ENCODE measurements around the gene AHDC1. TPM values are rescaled to one million over a fixed set of nuclear protein-coding genes. Genes with fewer than 3 reads are reported as not detected.

AHDC1 gene
- total and polyA plus RNA-seq, 2 of the 13 experiments (the other 11 are each of a cell fraction or from before 2014, with no cell fraction given): 1.0 to 2.7 TPM

GRCh38 chr1:27503844-27504587, 99.9 kb downstream of the AHDC1 start (continued):
- TF ChIP-seq HMGXB3 (CRISPR knock-in tag; IDR thresholded peaks at IDR 0.05; ENCODE audit: borderline replicate concordance) (0 out of 2 replicates have a peak, but pooled peaks have one; percentile 13), SALL1 (CRISPR knock-in tag; IDR thresholded peaks at IDR 0.05) (0 out of 2 replicates have a peak, but pooled peaks have one; percentile 46), TGIF2 (CRISPR knock-in tag; IDR thresholded peaks at IDR 0.05) (0 out of 2 replicates have a peak, but pooled peaks have one; percentile 9), BRD4 (CRISPR knock-in tag; IDR thresholded peaks at IDR 0.05) (peak; percentile 51; the same call in 1 of the 2 replicates), HNF4A (CRISPR knock-in tag; IDR thresholded peaks at IDR 0.05) (peak; percentile 54; the same call in 1 of the 2 replicates), NR2F1 (CRISPR knock-in tag; IDR thresholded peaks at IDR 0.05) (no peak), MTERF4 (CRISPR knock-in tag; IDR thresholded peaks at IDR 0.05) (0 out of 2 replicates have a peak, but pooled peaks have one; percentile 16), KMT2A (CRISPR knock-in tag; IDR thresholded peaks at IDR 0.05) (peak; percentile 25; the same call in 1 of the 2 replicates), YEATS4 (CRISPR knock-in tag; IDR thresholded peaks at IDR 0.05; ENCODE audit: borderline replicate concordance) (peak; percentile 24; the same call in 1 of the 2 replicates), ZSCAN29 (CRISPR knock-in tag; conservative IDR thresholded peaks at IDR 0.05) (peak; percentile 96), HMGXB4 (CRISPR knock-in tag; IDR thresholded peaks at IDR 0.05; ENCODE audit: borderline replicate concordance in 1 of 2, low read depth in 1 of 2) (peak in 1 of 2 experiments; percentile 4; a peak in 1 of 4 replicates), AGO2 (optimal IDR thresholded peaks at IDR 0.05; ENCODE audit: low read depth, low read length) (peak; percentile 43), ZBTB20 (CRISPR knock-in tag; IDR thresholded peaks at IDR 0.05; ENCODE audit: borderline replicate concordance, low read depth) (peak; percentile 25; the same call in 1 of the 2 replicates), SMYD3 (CRISPR knock-in tag; IDR thresholded peaks at IDR 0.05) (0 out of 2 replicates have a peak, but pooled peaks have one; percentile 4), NCOR1 (IDR thresholded peaks at IDR 0.05; ENCODE audit: borderline replicate concordance, low read length) (0 out of 2 replicates have a peak, but pooled peaks have one; percentile 11), ZNF205 (CRISPR knock-in tag; IDR thresholded peaks at IDR 0.05) (0 out of 2 replicates have a peak, but pooled peaks have one; percentile 28), ZMYM2 (CRISPR knock-in tag; IDR thresholded peaks at IDR 0.05) (no peak)

Data from HepG2 (cell line).